IPS DF 19.7 (cell line): ENCODE measurements around the gene GOLGA8J.
"Not testable (repeated sequence)": the region's sequence is repeated elsewhere in the genome, so short reads cannot be mapped to it uniquely, and the experiment has no call there.

ENCODE experiments used
- DNase-seq: peaks from one replicate; pipeline ENCODE4 v3.0.0-alpha.2; 2013; ENCODE audit warnings: low read depth, low spot score

Gene GOLGA8J

DNA sequence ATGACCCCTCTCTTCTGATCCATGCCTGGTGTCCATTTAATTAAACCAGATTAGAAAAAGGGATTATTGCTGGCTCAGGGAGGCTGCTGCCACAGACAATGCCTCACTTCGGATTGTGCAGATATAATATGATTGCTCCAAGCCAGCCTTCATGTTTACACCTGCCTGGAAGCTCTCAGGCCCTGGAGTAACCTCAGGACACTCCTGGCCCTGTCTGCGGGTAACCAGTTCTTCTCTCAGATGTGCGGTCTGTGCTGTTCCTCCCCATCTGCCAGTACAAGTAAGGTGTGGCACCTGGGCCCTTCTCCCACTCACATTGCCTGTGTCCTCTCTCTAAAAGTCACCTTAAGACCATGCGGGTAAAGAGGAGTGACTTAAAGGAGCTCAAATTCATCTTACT is 8.8 kb upstream of the GOLGA8J start:
- no peak for DNase-seq

GRCh38 chr15:30080816-30081215 is 1.9 kb upstream of the GOLGA8J start:
- DNase-seq = not testable (repeated sequence)

DNA sequence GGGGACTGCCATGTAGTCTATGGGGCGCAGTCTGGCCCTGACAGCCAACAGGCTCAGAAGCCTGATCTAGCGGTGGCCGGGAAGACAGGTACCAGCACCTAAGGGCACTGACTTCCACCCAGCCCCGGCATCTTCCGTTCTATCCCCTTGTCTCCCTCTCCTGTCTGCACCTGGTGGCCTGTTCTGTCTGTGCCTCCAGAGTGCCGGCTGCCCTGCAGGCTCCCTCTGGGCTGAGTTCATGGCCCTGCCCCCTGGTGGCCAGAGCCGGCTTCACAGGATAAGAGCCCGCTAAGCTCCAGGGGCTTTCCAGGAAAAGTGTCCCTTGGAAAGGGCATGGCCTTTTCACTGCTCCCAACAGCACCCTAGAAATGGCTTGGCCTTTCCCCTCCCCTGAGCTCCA is 15.1 kb downstream of the GOLGA8J start:
- DNase-seq = not testable (repeated sequence)

GRCh38 chr15:30102890-30103289 is 20.1 kb downstream of the GOLGA8J start:
- not testable (repeated sequence) for DNase-seq

- DNase-seq = not testable (repeated sequence)
Measured at GRCh38 chr15:30103941-30104507, 21.3 kb downstream of the GOLGA8J start.

- DNase-seq = not testable (repeated sequence)
Measured at GRCh38 chr15:30110591-30110990, 27.8 kb downstream of the GOLGA8J start.

GRCh38 chr15:30130066-30130465 is 47.3 kb downstream of the GOLGA8J start:
- DNase-seq = not testable (repeated sequence)

DNA sequence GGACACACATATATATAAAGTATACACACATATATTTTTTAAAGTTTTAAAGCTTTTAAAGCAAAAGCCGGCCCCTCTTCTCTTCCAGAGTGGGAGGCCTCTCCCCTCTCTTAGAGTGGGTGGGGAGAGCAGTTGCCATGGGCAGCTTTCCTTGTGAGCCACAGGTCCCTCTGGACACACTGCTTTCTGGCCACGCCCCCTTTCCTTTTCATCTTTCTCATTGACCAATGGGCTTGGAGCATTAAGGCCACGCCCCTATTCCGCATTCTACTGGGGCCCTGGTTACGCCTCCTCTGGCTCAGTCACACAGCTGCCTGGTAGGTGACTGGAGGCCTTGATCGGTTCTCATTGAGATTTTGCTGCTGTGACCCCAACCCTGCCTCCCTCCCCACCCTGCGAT is 52.0 kb downstream of the GOLGA8J start, which contains the start of gene GOLGA8T:
Gene GOLGA8T (plus strand): TSS at position 301 of the 400 bp plus-strand sequence. CDS start 98 bp downstream, at position 399.
- not testable (repeated sequence) for DNase-seq
